Measurements from ENCODE around the gene KLC1. TPM values are rescaled to one million over a fixed set of nuclear protein-coding genes. Genes with fewer than 3 reads are reported as not detected.

The KLC1 gene
- total RNA-seq, 4 donors from 2014 or later: 214 to 500 (median 268) TPM

- intact Hi-C loops (cut with DNase I; ENCODE audit: low total_unique reads): no loop called here
- 25% methylated on average over 9 to 23 of the region's 27 CpGs for WGBS, 2 donors
- no peak for DNase-seq (ENCODE audit: low spot score in 2 of 2)
- no peak for TF ChIP-seq POLR2A (IDR thresholded peaks at IDR 0.05)
- TF ChIP-seq CTCF (IDR thresholded peaks at IDR 0.05): no peak
- no peak overlapping the region for H3K4me3 ChIP-seq (ENCODE audit: low read depth, poor library complexity, severe bottlenecking)
Observed at GRCh38 chr14:103711516-103712431, 82.8 kb downstream of the KLC1 start.

GRCh38 chr14:103712633-103713247 lies 83.7 kb downstream of the KLC1 start:
- H3K4me3 ChIP-seq (ENCODE audit: low read depth, poor library complexity, severe bottlenecking): no peak overlapping the region
- TF ChIP-seq CTCF (IDR thresholded peaks at IDR 0.05): no peak
- no peak for TF ChIP-seq POLR2A (IDR thresholded peaks at IDR 0.05)
- no peak for DNase-seq (ENCODE audit: low spot score in 2 of 2)
- intact Hi-C loops (cut with DNase I; ENCODE audit: low total_unique reads): no loop called here
- 53 to 65% methylated on average over 21 to 24 of the region's 24 CpGs for WGBS, 2 donors

- intact Hi-C loops (cut with DNase I; ENCODE audit: low total_unique reads): no loop called here
- no peak for DNase-seq (ENCODE audit: low spot score in 2 of 2)
- TF ChIP-seq POLR2A (IDR thresholded peaks at IDR 0.05) (no peak), CTCF (IDR thresholded peaks at IDR 0.05) (no peak)
- 83 to 89% methylated on average over 14 to 18 of the region's 18 CpGs for WGBS, 2 donors
- H3K4me3 ChIP-seq (ENCODE audit: low read depth, poor library complexity, severe bottlenecking): no peak overlapping the region
Observed at GRCh38 chr14:103713304-103714062, 84.5 kb downstream of the KLC1 start.

- TF ChIP-seq POLR2A (IDR thresholded peaks at IDR 0.05) (no peak), CTCF (IDR thresholded peaks at IDR 0.05) (no peak)
- WGBS, 2 donors: 58 to 59% methylated on average over 16 of the region's 16 CpGs
- no peak for DNase-seq (ENCODE audit: low spot score in 2 of 2)
- H3K4me3 ChIP-seq (ENCODE audit: low read depth, poor library complexity, severe bottlenecking): no peak overlapping the region
- intact Hi-C loops (cut with DNase I; ENCODE audit: low total_unique reads): no loop called here
Observed at GRCh38 chr14:103714063-103714724, 85.2 kb downstream of the KLC1 start.
